Vagina (tissue), 2 donors: ENCODE results near the gene SLC52A3. TPM values are rescaled to one million over a fixed set of nuclear protein-coding genes. Genes with fewer than 3 reads are reported as not detected.

Experiments used
- DNase-seq, 2 donors: peaks; one replicate each; pipeline ENCODE4 v3.0.0-alpha.2; 2017; ENCODE audit errors: extremely low spot score in 2 of 2
- H3K27ac ChIP-seq: fragments of 200-600 bp; sonication (generic); one replicate; pipeline ENCODE4 v1.5.1; 2019
- H3K27me3 ChIP-seq: fragments of 200-600 bp; sonication (generic); one replicate; pipeline ENCODE4 v1.5.1; 2019
- H3K36me3 ChIP-seq, 2 donors: fragments of 200-600 bp; sonication (generic); one replicate each; pipeline ENCODE4 v1.5.1; 2017 to 2019
- H3K4me1 ChIP-seq: fragments of 200-600 bp; sonication (generic); one replicate; pipeline ENCODE4 v1.5.1; 2019
- H3K4me3 ChIP-seq, 2 donors: fragments of 200-600 bp; sonication (generic); 1 replicate in 1 of 2; 2 replicates in 1 of 2; pipeline ENCODE4 v1.5.1; 2016 to 2019
- H3K9me3 ChIP-seq: fragments of 200-600 bp; sonication (generic); one replicate; pipeline ENCODE4 v1.5.1; 2019
- CTCF ChIP-seq, 3 experiments: fragments of 450-650 bp in 2 of 3; fragments of 200-600 bp in 1 of 3; sonication (generic) in 1 of 3; IDR thresholded peaks; one replicate each; pipeline ENCODE4 v1.5.1; 2017 to 2019; ENCODE audit warnings: antibody characterized with exemption in 3 of 3, mild to moderate bottlenecking in 2 of 3, moderate library complexity in 2 of 3
- POLR2A ChIP-seq, 2 donors: fragments of 450-650 bp; IDR thresholded peaks; one replicate each; pipeline ENCODE4 v1.6.1; 2017; ENCODE audit warnings: antibody characterized with exemption in 2 of 2, mild to moderate bottlenecking in 2 of 2, moderate library complexity in 2 of 2
- POLR2AphosphoS5 ChIP-seq, 2 donors: sonication (generic); formaldehyde crosslinking; IDR thresholded peaks; one replicate each; pipeline ENCODE4 v1.9.0; 2017; ENCODE audit warnings: antibody characterized with exemption in 2 of 2, mild to moderate bottlenecking in 2 of 2, low read depth in 1 of 2; ENCODE audit not compliant: insufficient read depth in 1 of 2
- intact Hi-C: fragments of 100-400 bp; cut with DNase I; formaldehyde crosslinking; loops from one replicate; pipeline ENCODE4 v1.15.1; 2023
- total RNA-seq: library from RNA; depleted of rRNA; stranded (reverse); fragments of >200 nt; gene quantifications from one replicate; pipeline ENCODE4 v1.2.3, GENCODE V29; 2016

SLC52A3 gene
- total RNA-seq, 1 donor from 2014 or later, result 1.7 TPM

GRCh38 chr20:766906-767305 is 1.4 kb downstream of the SLC52A3 start:
- intact Hi-C loops, result no loop called here

GRCh38 chr20:764255-764654 is 4.0 kb downstream of the SLC52A3 start:
- H3K36me3 ChIP-seq, result no peaks in the 10 kb centered on the region
- no peaks in the 10 kb centered on the region for H3K4me1 ChIP-seq
- H3K27ac ChIP-seq, result no peak overlapping the region
- TF ChIP-seq POLR2A (IDR thresholded peaks at IDR 0.05) (no peak), POLR2AphosphoS5 (IDR thresholded peaks at IDR 0.05; ENCODE audit: insufficient read depth in 1 of 2, low read depth in 1 of 2) (no peak), CTCF (IDR thresholded peaks at IDR 0.05) (no peak)
- H3K4me3 ChIP-seq, result no peak overlapping the region
- intact Hi-C loops, result no loop called here
- H3K9me3 ChIP-seq, result no peaks in the 10 kb centered on the region
- DNase-seq, result no peak
- no peaks in the 10 kb centered on the region for H3K27me3 ChIP-seq

More at GRCh38 chr20:766906-767305, 1.4 kb downstream of the SLC52A3 start:
- DNase-seq, result no peak
- H3K4me3 ChIP-seq, result no peak overlapping the region
- H3K9me3 ChIP-seq, result no peaks in the 10 kb centered on the region
- no peaks in the 10 kb centered on the region for H3K36me3 ChIP-seq
- no peaks in the 10 kb centered on the region for H3K27me3 ChIP-seq
- no peaks in the 10 kb centered on the region for H3K4me1 ChIP-seq
- TF ChIP-seq CTCF (IDR thresholded peaks at IDR 0.05) (no peak), POLR2A (IDR thresholded peaks at IDR 0.05) (no peak), POLR2AphosphoS5 (IDR thresholded peaks at IDR 0.05; ENCODE audit: insufficient read depth in 1 of 2, low read depth in 1 of 2) (no peak)
- no peak overlapping the region for H3K27ac ChIP-seq

- no peak overlapping the region for H3K4me3 ChIP-seq
- no peaks in the 10 kb centered on the region for H3K27me3 ChIP-seq
- H3K9me3 ChIP-seq, result no peaks in the 10 kb centered on the region
- H3K4me1 ChIP-seq, result no peaks in the 10 kb centered on the region
- no peak for DNase-seq
- intact Hi-C loops, result no loop called here
- TF ChIP-seq POLR2A (IDR thresholded peaks at IDR 0.05) (no peak), CTCF (IDR thresholded peaks at IDR 0.05) (no peak), POLR2AphosphoS5 (IDR thresholded peaks at IDR 0.05; ENCODE audit: insufficient read depth in 1 of 2, low read depth in 1 of 2) (no peak)
- H3K27ac ChIP-seq, result no peak overlapping the region
- no peaks in the 10 kb centered on the region for H3K36me3 ChIP-seq
These were observed 6.6 kb downstream of the SLC52A3 start for GRCh38 chr20:761418-762381.

GRCh38 chr20:760751-761417 is 7.4 kb downstream of the SLC52A3 start:
- no peaks in the 10 kb centered on the region for H3K4me1 ChIP-seq
- intact Hi-C loops, result no loop called here
- H3K27me3 ChIP-seq, result no peaks in the 10 kb centered on the region
- H3K4me3 ChIP-seq, result no peak overlapping the region
- H3K27ac ChIP-seq, result no peak overlapping the region
- H3K9me3 ChIP-seq, result no peaks in the 10 kb centered on the region
- no peaks in the 10 kb centered on the region for H3K36me3 ChIP-seq
- TF ChIP-seq POLR2A (IDR thresholded peaks at IDR 0.05), result no peak
- no peak for TF ChIP-seq POLR2AphosphoS5 (IDR thresholded peaks at IDR 0.05; ENCODE audit: insufficient read depth in 1 of 2, low read depth in 1 of 2)
- TF ChIP-seq CTCF (IDR thresholded peaks at IDR 0.05), result no peak
- DNase-seq, result no peak
